HepG2 (cell line): ENCODE data around the gene SLU7. TPM values are rescaled to one million over a fixed set of nuclear protein-coding genes. Genes with fewer than 3 reads are reported as not detected.
A peak's percentile ranks its signal among the peaks of the same experiment; 100 is the strongest.

Source experiments
- ATF7-NPFF ChIP-seq: sonication (generic); formaldehyde crosslinking; IDR thresholded peaks from 2 replicates; pipeline ENCODE4 v1.8.1; 2023; ENCODE audit warnings: mild to moderate bottlenecking, low read depth, missing genetic modification reagents, moderate library complexity
- EZH2 ChIP-seq: conservative IDR thresholded peaks from 2 replicates; pipeline ENCODE4 v1.6.1; 2012; ENCODE audit warnings: mild to moderate bottlenecking, low read depth, low read length, moderate library complexity
- FOXO1 ChIP-seq: sonication (generic); formaldehyde crosslinking; IDR thresholded peaks from 2 replicates; pipeline ENCODE4 v1.4.0; 2020; ENCODE audit warnings: missing genetic modification reagents
- MEIS2 ChIP-seq: sonication (generic); formaldehyde crosslinking; IDR thresholded peaks from 2 replicates; pipeline ENCODE4 v1.9.0; 2021; ENCODE audit warnings: mild to moderate bottlenecking, missing genetic modification reagents
- MIXL1 ChIP-seq: IDR thresholded peaks from 2 replicates; pipeline ENCODE4 v1.6.1; 2016
- NONO ChIP-seq, 2 experiments: fragments of 450-650 bp in 1 of 2; sonication (generic) in 1 of 2; formaldehyde crosslinking in 1 of 2; IDR thresholded peaks in 1 of 2; conservative IDR thresholded peaks in 1 of 2; 2 replicates each; pipeline versions ENCODE4 v1.6.1 to v1.8.0; 2017 to 2022; ENCODE audit warnings: mild to moderate bottlenecking in 1 of 2, missing genetic modification reagents in 1 of 2, moderate library complexity in 1 of 2
- RXRA ChIP-seq: sonication (generic); formaldehyde crosslinking; IDR thresholded peaks from 2 replicates; pipeline ENCODE4 v1.5.1; 2020; ENCODE audit warnings: missing genetic modification reagents
- SRSF4 ChIP-seq: fragments of 200-400 bp; formaldehyde crosslinking; IDR thresholded peaks from one replicate; pipeline ENCODE4 v1.6.1; 2018; ENCODE audit warnings: mild to moderate bottlenecking, low read depth, low read length, moderate library complexity; ENCODE audit not compliant: poor library complexity, severe bottlenecking
- TBX2 ChIP-seq: sonication (generic); formaldehyde crosslinking; IDR thresholded peaks from 2 replicates; pipeline ENCODE4 v1.5.0; 2020; ENCODE audit warnings: missing genetic modification reagents, mild to moderate bottlenecking, borderline replicate concordance
- ZNF567 ChIP-seq: sonication (generic); formaldehyde crosslinking; IDR thresholded peaks from 2 replicates; pipeline ENCODE4 v1.8.1; 2023; ENCODE audit warnings: mild to moderate bottlenecking, missing genetic modification reagents, borderline replicate concordance
- polyA plus RNA-seq, 8 experiments: library from polyadenylated mRNA; depleted of rRNA in 3 of 8; stranded (reverse) in 7 of 8; unstranded in 1 of 8; fragments of >200 nt; fragmentation: Illumina TruSeq in 4 of 8; extraction: Trizol in 4 of 8; gene quantifications; 2 replicates each; pipeline versions ENCODE4 v1.2.1 to v1.2.3, GENCODE V29; 2011 to 2016; ENCODE audit warnings: low read depth in 4 of 8, missing spikeins in 1 of 8, mixed read lengths in 1 of 8; ENCODE audit not compliant: insufficient read depth in 1 of 8
- total RNA-seq, 5 experiments: library from RNA; depleted of rRNA; stranded (reverse); fragments of >200 nt; fragmentation: Illumina TruSeq; extraction: Trizol; gene quantifications; 2 replicates each; pipeline ENCODE4 v1.2.3, GENCODE V29; 2016; ENCODE audit warnings: low read depth in 1 of 5
- TF ChIP-seq, protein P1 (sequence below): sonication (generic); formaldehyde crosslinking; IDR thresholded peaks from 2 replicates; pipeline ENCODE4 v1.5.0; 2020; ENCODE audit warnings: missing genetic modification reagents
- TF ChIP-seq, protein P2 (sequence below): sonication (generic); formaldehyde crosslinking; IDR thresholded peaks from 2 replicates; pipeline ENCODE4 v1.4.0; 2020; ENCODE audit warnings: missing genetic modification reagents
- TF ChIP-seq, protein P3 (sequence below): IDR thresholded peaks from 2 replicates; pipeline ENCODE4 v1.6.1; 2016; ENCODE audit warnings: missing compliant biosample characterization, missing genetic modification reagents, borderline replicate concordance
- TF ChIP-seq, protein P4 (sequence below): sonication (generic); formaldehyde crosslinking; IDR thresholded peaks from 2 replicates; pipeline ENCODE4 v1.5.0; 2020; ENCODE audit warnings: missing genetic modification reagents
- TF ChIP-seq, protein P5 (sequence below): sonication (generic); formaldehyde crosslinking; IDR thresholded peaks from 2 replicates; pipeline ENCODE4 v1.4.0; 2020; ENCODE audit warnings: mild to moderate bottlenecking, missing genetic modification reagents
- TF ChIP-seq, protein P6 (sequence below): sonication (generic); formaldehyde crosslinking; IDR thresholded peaks from 2 replicates; pipeline ENCODE4 v1.9.0; 2021; ENCODE audit warnings: missing genetic modification reagents, mild to moderate bottlenecking, borderline replicate concordance

The SLU7 gene
- total and polyA plus RNA-seq, 2 of the 13 experiments (the other 11 are each of a cell fraction or from before 2014, with no cell fraction given), result 24.0 to 39.2 TPM

DNA sequence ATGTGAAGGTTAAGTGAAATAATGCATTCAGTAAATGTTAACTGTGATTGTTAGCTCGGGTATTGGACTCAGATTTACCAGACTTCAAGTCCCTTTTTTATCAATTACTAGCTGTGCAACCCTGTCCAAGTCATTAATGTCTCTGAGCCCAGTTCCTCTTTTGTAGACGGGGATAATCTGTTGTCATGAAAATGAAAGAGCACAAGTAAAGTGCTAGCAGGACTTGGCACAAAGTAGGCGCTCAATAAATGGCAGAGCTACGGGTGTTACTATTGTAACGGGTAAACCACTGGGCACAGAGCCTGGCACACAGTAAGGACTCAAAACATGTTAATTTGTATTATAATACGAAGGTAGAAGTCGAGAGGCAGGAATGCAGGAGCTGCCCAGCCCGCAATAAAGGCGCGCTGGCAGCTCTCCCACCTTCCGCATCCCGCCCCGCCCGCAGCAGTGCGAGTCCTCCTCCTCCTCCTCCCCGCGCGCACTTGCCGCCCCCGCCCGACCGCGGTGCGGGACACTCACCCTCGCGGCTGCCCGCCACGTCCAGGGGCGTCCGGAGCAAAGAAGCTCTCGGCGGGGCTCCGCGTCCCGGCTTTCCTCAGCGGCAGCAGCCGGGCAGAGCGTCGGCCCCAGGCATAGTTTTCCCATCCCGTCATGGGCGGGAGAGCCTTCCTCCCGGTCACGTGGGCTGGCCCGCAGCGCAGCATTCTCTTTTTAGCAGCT, 48.7 kb downstream of the SLU7 start, which contains the start of gene C1QTNF2 (continued):
- TF ChIP-seq, protein P1, sequence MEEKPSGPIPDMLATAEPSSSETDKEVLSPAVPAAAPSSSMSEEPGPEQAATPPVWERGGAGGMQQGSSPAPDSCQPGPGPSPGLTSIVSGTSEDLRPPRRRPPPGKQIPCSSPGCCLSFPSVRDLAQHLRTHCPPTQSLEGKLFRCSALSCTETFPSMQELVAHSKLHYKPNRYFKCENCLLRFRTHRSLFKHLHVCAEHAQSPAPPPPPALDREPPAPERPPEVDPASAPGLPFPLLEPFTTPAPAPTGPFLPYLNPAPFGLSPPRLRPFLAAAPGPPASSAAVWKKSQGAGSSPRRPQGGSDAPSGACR (CRISPR knock-in tag), result no peak
- TF ChIP-seq, protein P2, sequence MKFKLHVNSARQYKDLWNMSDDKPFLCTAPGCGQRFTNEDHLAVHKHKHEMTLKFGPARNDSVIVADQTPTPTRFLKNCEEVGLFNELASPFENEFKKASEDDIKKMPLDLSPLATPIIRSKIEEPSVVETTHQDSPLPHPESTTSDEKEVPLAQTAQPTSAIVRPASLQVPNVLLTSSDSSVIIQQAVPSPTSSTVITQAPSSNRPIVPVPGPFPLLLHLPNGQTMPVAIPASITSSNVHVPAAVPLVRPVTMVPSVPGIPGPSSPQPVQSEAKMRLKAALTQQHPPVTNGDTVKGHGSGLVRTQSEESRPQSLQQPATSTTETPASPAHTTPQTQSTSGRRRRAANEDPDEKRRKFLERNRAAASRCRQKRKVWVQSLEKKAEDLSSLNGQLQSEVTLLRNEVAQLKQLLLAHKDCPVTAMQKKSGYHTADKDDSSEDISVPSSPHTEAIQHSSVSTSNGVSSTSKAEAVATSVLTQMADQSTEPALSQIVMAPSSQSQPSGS, result no peak
- TF ChIP-seq SRSF4, result no peak
- TF ChIP-seq, protein P3, sequence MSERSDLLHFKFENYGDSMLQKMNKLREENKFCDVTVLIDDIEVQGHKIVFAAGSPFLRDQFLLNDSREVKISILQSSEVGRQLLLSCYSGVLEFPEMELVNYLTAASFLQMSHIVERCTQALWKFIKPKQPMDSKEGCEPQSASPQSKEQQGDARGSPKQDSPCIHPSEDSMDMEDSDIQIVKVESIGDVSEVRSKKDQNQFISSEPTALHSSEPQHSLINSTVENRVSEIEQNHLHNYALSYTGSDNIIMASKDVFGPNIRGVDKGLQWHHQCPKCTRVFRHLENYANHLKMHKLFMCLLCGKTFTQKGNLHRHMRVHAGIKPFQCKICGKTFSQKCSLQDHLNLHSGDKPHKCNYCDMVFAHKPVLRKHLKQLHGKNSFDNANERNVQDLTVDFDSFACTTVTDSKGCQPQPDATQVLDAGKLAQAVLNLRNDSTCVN (CRISPR knock-in tag), result no peak
- TF ChIP-seq TBX2 (CRISPR knock-in tag), result no peak
- TF ChIP-seq ZNF567 (CRISPR knock-in tag), result no peak
- no peak for TF ChIP-seq MEIS2 (CRISPR knock-in tag)
- no peak for TF ChIP-seq MIXL1 (CRISPR knock-in tag)
- TF ChIP-seq RXRA (CRISPR knock-in tag), result no peak
- peak; percentile 70; the same call in 1 of the 2 replicates for TF ChIP-seq EZH2
- TF ChIP-seq NONO (IDR thresholded peaks at IDR 0.05), result no peak
- TF ChIP-seq NONO (CRISPR knock-in tag; conservative IDR thresholded peaks at IDR 0.05), result no peak
- TF ChIP-seq, protein P4, sequence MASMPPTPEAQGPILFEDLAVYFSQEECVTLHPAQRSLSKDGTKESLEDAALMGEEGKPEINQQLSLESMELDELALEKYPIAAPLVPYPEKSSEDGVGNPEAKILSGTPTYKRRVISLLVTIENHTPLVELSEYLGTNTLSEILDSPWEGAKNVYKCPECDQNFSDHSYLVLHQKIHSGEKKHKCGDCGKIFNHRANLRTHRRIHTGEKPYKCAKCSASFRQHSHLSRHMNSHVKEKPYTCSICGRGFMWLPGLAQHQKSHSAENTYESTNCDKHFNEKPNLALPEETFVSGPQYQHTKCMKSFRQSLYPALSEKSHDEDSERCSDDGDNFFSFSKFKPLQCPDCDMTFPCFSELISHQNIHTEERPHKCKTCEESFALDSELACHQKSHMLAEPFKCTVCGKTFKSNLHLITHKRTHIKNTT (CRISPR knock-in tag), result no peak
- no peak for TF ChIP-seq ATF7-NPFF
- TF ChIP-seq, protein P5, sequence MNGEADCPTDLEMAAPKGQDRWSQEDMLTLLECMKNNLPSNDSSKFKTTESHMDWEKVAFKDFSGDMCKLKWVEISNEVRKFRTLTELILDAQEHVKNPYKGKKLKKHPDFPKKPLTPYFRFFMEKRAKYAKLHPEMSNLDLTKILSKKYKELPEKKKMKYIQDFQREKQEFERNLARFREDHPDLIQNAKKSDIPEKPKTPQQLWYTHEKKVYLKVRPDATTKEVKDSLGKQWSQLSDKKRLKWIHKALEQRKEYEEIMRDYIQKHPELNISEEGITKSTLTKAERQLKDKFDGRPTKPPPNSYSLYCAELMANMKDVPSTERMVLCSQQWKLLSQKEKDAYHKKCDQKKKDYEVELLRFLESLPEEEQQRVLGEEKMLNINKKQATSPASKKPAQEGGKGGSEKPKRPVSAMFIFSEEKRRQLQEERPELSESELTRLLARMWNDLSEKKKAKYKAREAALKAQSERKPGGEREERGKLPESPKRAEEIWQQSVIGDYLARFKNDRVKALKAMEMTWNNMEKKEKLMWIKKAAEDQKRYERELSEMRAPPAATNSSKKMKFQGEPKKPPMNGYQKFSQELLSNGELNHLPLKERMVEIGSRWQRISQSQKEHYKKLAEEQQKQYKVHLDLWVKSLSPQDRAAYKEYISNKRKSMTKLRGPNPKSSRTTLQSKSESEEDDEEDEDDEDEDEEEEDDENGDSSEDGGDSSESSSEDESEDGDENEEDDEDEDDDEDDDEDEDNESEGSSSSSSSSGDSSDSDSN (CRISPR knock-in tag), result peak; percentile 20; the same call in 1 of the 2 replicates
- no peak for TF ChIP-seq FOXO1 (CRISPR knock-in tag)
- TF ChIP-seq, protein P6, sequence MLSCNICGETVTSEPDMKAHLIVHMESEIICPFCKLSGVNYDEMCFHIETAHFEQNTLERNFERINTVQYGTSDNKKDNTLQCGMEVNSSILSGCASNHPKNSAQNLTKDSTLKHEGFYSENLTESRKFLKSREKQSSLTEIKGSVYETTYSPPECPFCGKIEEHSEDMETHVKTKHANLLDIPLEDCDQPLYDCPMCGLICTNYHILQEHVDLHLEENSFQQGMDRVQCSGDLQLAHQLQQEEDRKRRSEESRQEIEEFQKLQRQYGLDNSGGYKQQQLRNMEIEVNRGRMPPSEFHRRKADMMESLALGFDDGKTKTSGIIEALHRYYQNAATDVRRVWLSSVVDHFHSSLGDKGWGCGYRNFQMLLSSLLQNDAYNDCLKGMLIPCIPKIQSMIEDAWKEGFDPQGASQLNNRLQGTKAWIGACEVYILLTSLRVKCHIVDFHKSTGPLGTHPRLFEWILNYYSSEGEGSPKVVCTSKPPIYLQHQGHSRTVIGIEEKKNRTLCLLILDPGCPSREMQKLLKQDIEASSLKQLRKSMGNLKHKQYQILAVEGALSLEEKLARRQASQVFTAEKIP (CRISPR knock-in tag), result no peak
